ENCODE results near the gene ZNF514.
"Not testable (repeated sequence)": the region's sequence is repeated elsewhere in the genome, so short reads cannot be mapped to it uniquely, and the experiment has no call there.

GRCh38 chr2:95098273-95098672 lies 61.4 kb downstream of the ZNF514 start:
- TF ChIP-seq, protein P1, sequence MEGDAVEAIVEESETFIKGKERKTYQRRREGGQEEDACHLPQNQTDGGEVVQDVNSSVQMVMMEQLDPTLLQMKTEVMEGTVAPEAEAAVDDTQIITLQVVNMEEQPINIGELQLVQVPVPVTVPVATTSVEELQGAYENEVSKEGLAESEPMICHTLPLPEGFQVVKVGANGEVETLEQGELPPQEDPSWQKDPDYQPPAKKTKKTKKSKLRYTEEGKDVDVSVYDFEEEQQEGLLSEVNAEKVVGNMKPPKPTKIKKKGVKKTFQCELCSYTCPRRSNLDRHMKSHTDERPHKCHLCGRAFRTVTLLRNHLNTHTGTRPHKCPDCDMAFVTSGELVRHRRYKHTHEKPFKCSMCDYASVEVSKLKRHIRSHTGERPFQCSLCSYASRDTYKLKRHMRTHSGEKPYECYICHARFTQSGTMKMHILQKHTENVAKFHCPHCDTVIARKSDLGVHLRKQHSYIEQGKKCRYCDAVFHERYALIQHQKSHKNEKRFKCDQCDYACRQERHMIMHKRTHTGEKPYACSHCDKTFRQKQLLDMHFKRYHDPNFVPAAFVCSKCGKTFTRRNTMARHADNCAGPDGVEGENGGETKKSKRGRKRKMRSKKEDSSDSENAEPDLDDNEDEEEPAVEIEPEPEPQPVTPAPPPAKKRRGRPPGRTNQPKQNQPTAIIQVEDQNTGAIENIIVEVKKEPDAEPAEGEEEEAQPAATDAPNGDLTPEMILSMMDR (conservative IDR thresholded peaks at IDR 0.05): not testable (repeated sequence)
- TF ChIP-seq ZFX (IDR thresholded peaks at IDR 0.05): not testable (repeated sequence)
